ENCODE measurements around the gene AMPH.

Gene AMPH

DNA sequence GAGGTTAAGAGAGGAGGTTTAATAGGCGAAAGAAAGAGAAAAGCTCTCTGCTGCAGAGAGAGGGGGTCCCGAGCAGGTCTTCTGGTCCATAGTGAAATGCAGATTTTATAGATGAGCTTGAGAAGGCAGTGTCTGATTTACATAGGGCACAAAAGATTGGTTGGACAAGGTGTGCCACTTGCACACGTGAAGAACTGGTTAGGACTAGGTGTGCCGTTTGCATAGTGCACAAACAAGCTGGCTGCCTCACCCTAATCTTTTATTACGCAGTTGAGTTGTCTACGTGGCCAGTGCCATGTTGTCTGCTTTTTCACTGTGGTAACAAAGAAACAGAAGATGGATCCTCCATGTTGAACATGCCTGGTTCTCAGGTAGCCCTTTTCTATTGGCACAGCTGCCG, 82.6 kb downstream of the AMPH start:
- H3K4me3 ChIP-seq (ENCODE audit: low read depth, low read length) = no peak overlapping the region

DNA sequence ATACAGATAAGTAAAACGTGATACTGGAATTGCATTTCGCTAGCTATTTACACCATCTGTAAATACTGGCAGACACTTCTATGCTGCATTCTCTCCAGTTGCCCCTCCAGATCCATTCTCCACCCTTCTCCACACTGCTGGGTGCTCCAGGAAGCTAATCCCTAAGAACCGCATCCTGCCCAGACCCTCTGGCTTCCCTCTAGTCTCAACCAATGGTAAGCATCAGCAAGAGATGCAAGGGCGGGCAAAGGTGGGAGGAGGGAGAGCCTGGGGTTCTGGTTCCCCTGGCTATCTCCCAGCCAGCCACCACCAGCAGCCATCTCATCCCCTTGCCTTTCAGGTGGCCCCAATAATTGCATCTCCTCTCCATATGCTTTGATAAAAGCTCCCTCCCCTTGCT, 84.4 kb downstream of the AMPH start:
- no peak overlapping the region for H3K4me3 ChIP-seq (ENCODE audit: low read depth, low read length)

DNA sequence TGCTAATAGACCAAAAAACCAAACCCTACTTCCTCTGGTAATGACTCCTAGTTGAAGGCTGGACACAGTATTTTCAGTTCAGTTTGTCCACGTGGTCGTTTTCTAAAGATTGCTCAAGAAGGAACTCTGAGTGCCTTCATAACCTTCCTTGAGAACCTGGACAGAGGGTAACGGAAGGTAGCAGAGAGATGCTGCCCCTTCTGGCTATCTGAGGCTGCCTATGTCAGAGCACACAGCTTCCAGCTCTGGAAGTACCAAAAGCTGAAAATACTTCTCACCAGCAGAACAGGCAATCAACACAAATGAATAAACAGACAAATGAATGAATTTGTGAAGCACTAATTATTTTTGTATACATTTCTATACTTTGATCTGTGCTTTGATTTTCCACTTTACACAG, 85.2 kb downstream of the AMPH start:
- no peak overlapping the region for H3K4me3 ChIP-seq (ENCODE audit: low read depth, low read length)

DNA sequence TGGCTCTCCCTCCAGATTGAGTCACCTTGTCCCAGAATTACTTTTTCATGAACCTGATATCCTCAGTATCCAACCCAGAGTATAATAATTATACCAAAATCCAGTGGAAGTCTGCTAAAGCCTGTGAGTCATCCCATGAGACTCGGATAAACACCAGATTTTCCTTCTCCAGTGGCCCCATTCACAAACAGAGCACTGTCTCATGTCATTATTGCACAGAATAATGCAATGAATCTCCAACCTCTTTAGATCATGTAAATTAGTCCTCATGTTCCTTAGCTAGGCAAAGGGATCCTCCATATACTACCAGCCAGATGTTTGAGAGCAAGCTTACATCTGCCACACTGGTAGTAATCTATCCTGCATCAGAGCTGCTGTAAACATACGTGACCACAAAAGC, 89.0 kb downstream of the AMPH start:
- no peak overlapping the region for H3K4me3 ChIP-seq (ENCODE audit: low read depth, low read length)

DNA sequence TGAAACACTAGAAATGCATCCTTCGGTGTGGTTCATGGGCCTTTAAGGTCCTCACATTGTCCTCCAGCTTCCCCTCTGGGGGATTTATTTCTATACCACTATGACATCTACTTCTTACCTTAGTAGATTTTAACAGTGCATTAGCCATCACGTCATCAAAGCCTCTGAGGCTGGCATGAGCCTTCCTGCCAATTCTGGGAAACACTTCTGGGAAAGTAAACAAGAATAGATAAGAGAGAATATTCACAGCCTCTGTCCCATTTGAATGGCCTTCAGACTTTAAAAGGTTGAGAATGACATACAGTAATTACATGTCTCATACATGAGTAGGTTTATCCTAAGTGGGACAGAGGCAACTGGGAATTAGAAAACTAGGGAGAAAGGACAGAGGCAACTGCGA, 89.7 kb downstream of the AMPH start:
- H3K4me3 ChIP-seq (ENCODE audit: low read depth, low read length) = no peak overlapping the region

DNA sequence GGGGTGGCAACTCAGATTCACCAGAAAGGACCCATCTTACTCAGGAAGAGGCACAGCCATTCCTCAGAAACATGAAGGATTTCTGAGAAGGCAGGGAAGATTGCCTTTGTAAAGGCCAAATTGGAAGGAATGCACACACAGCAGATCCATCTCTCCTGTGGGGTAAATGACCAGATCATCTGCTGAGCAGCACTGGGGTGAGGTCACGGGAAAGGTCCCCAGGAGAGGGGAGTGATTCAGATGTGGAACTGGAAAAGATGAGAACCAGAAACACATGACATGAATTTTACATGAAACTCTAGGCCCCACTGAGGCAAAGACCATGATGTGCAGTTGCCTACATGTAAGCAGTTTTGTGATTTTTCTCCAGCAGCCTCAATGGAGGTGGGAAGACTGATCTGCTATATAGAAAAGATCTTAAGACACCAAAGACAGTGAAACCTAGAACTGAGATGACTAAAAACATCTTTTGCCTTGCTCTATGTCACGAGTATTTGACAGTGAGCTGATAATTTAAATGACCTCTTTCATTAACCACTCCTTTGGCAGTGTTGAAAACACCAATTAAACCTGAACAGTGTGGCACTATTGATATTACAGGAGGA, 91.6 kb downstream of the AMPH start:
- no peak overlapping the region for H3K4me3 ChIP-seq (ENCODE audit: low read depth, low read length)

DNA sequence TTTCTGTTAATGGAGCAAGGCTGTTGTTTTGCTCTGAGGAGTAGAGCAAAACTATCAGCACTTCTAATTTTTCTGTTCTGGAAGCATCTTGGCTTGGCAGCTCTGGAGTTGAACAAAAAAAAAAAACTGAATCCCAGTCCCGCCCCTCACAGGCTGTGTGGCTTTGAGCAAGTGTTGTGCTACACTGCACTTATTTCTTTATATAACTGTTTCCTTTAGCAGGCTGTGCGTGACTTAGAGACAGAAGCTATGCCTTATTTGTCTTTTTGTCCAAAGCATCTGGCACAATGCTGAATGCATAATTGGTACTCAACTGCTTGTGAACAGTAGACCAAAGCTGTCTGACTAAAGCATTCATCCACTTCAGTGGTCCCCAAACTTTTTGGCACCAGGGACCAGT, 96.1 kb downstream of the AMPH start:
- no peak overlapping the region for H3K4me3 ChIP-seq (ENCODE audit: low read depth, low read length)

DNA sequence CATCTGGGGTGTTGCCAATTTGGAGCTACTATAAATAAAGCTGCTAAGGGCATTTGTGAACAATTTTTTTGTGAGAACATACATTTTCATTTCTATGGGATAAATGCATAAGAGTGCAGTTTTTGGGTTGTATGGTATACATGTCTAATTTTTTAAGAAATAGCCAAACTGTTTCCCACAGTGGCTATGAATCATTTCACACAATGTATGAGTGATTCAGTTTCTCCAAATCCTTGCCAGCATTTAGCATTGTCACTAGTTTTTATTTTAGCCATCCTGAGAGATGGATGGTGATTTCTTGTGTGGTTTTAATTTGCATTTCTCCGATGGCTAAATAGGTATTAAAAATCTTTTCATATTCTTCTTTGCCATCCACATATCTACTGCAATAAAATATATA, 105.3 kb downstream of the AMPH start:
- no peak overlapping the region for H3K4me3 ChIP-seq (ENCODE audit: low read depth, low read length)

DNA sequence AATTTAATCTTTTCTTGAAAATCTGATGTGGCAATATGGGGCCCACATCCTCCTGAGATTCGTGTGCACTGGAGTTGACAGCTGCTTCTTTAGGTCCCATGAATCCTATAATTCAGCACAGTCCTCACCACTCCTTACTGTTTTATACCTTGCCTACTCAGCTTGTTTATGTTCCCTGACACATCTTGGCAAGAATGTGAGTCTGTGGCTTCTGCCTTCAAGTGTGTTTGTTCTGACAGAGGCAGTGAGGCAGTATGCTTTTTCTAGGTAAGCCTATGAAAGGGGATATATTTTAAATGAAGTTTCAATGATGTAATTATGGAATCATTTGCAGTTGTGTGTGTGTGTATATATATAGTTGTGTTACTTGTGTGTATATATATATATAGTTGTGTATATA, 106.4 kb downstream of the AMPH start:
- no peak overlapping the region for H3K4me3 ChIP-seq (ENCODE audit: low read depth, low read length)

DNA sequence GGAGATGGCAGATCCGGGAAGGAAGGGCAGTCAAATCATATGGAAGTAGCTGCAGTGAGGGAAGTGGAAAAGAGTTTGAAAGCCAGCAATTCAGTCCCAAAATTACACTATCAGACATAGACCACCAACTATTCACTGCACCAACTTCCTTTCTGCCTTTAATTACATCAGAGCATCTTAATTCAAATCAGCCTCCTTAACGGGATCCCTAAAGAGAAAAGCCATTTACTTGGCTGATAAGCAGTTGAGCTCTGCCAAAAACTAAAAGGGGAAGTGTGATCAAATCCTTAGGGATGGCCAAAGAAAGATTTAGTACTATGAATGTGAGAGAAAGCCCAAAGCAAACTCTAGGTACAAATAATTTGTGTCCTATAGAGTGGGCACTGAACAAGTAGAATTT, 110.4 kb downstream of the AMPH start:
- H3K4me3 ChIP-seq (ENCODE audit: low read depth, low read length) = no peak overlapping the region

DNA sequence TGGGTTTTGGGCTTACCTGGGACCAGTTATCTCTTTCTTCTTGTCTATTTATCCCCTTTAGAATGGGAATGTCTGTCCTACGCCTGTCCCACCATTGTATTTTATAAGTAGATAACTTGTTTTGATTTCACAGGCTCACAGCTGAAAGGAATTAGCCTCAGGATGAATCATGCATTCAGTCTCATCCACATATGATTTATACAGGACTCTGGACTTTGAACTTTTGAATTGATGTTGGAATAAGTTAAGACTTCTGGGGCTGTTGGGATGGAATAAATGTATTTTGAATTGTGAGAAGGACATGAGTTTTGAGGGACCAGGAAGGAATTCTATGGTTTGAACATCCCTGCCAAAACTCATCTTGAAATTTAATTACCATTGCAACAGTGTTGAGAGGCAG, 112.6 kb downstream of the AMPH start:
- H3K4me3 ChIP-seq (ENCODE audit: low read depth, low read length) = no peak overlapping the region

DNA sequence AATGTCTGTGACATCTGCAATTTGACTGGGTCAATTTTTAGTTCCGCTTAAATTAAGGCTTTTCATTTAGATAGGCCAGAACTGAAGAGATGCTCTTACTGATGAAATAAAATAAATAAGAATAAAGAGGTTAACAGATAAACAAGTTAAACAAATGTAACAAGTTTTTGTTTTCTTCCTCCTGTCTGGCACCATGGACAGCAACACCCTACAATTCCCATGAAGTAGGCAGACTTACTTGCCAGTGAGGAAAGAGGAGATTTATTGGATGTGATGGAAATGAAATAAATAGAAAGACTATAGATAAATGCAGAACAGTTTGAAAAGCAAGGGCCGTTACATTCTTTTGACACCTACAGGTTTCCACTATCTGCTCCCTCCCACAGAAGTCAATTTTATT, 118.5 kb downstream of the AMPH start:
- no peak overlapping the region for H3K4me3 ChIP-seq (ENCODE audit: low read depth, low read length)

DNA sequence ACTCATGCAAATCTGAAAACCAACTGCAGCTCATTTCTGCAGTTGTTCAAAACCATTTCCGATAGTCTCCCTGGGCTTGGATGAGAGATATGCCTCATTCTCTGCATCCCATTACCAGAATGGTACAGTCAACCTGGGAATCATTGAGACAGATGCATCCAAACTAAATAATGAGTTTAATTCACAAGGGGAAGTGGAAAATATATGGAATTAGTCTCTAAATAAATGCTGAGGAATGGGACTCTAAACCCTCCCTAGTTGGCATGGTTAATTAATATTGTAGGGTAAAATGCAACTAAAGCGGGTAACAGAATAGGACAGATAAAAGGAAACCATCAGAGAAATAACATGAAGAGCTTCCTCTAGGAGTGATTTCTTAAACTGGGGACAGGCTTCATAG, 118.9 kb downstream of the AMPH start:
- H3K4me3 ChIP-seq (ENCODE audit: low read depth, low read length) = no peak overlapping the region

DNA sequence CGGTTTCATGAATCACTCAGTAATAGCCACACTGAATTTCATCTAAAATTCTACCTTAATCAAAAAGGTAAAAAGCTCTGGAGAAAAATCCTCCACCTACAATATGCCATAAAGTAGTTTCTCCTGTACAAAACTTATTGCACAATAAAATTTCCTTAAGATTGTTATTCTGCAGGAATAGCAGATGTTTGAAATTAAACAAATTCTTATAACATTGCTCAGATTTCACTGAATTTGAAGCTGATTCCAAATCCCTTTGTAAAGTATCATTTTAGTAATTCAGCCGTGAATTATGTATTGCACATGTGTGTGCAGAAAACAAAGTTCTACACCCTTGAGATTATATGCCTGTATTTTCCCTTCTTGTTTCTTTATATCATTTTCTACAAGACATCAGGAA, 123.8 kb downstream of the AMPH start:
- H3K4me3 ChIP-seq (ENCODE audit: low read depth, low read length) = no peak overlapping the region

DNA sequence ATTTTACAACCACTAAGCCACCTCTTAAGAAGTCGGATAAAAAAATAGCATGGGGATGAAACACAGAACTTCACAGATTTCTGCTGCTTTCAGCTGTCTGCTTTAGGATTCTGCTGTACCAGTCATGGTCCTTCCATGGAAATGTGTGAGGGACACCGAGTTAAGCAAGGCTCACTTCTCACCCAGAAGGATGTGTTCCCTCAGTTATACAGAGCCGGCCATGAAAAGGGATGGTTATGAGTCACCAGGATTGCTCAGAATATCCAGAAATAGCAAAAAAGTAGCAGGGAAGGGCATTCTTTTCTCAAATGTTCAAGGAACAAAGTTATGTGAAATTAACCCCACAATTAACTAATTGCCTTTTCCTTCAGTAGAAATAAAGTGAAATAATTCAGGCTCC, 124.4 kb downstream of the AMPH start:
- no peak overlapping the region for H3K4me3 ChIP-seq (ENCODE audit: low read depth, low read length)

DNA sequence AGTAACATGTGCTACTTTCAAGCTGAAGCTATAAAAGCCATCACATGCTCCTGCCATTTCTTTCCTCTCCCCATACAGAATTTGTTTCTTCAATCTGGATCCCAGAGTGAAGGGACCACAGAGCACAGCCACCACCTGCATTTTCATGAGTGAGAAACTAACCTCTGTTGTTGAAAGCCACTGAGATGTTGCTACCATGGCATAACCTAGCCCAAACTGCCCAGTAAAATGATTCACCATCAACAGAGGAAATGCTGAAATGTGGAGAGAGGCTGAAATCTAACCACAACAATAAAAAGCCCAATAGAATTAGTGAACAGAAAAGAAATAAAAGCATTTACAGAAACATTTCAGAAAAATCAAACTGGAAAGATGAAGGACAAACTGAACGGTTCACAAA, 125.2 kb downstream of the AMPH start:
- H3K4me3 ChIP-seq (ENCODE audit: low read depth, low read length) = no peak overlapping the region

DNA sequence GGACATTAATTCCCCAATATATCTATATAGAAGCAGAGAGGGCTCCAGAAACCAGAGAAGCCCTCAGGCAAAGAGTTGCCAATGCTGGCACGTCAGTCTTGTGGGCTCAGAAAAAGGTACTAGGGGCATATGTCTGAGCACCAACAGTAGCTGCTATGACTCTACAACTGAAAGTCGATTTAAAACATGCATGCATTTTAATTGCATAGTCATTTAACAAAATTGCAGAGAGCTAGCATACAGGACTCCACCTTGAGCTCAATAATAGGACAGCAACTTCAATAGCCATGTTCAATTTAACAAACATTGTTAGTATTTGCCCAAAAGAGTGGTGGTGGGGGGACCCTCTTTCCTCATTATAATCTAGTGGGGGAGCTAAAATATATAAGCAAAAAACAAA, 126.5 kb downstream of the AMPH start:
- no peak overlapping the region for H3K4me3 ChIP-seq (ENCODE audit: low read depth, low read length)

DNA sequence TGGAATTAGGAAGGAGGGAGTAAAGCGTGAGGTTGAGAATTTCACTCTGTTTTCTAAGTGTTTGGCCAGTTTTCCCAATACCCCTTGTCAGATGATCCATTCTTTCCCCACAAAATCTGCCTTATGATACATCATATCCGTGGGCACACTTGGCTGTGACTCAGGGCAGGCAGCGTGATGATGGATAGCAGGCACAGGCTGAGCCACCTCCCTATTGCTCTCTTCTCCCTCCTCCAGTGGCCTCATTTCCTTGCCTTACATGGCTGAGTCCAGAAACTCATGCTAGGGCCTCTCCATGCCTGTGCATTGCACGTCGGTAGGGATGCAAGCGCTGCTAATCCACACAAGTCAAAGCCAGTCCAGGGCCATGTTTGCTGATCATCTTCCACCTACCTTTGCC, 128.3 kb downstream of the AMPH start:
- no peak overlapping the region for H3K4me3 ChIP-seq (ENCODE audit: low read depth, low read length)

DNA sequence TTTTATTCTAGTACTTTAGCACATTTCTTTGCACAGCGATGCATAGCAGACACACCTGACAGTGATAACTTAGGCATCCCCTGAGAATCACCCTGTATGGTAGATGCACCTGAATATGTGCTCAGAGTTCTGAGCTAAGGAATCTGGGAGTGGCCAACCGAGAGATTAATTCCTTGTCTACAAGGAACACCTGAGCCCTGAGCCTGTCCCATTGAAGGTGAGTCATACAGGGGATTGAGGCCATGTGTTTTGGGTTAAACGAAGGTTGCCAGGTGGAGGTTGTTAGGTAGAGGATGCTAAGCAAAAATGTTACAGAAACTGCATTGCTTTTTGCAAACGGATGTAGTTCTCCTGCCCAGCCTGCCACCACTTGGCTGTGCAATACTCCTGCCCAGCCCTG, 128.9 kb downstream of the AMPH start:
- no peak overlapping the region for H3K4me3 ChIP-seq (ENCODE audit: low read depth, low read length)

DNA sequence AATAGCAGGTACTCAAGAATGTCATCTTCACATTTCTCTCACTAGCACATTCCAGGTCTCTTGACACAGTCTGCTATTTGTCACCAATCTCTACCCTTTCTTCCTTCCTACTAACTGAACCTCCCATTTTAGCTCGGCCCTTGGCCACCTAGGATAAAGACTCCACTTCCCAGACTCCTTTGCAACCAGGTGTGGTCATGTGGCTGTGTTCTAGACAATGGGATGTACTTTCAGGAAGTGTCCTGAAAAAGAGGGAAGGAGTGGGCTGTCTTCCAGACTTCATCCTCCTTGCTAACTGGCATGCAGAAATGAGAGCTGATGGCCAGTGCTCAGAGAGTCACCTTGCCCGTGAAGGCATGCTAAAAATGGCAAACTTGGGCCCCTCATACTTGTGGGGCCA, 139.2 kb downstream of the AMPH start:
- no peak overlapping the region for H3K4me3 ChIP-seq (ENCODE audit: low read depth, low read length)

DNA sequence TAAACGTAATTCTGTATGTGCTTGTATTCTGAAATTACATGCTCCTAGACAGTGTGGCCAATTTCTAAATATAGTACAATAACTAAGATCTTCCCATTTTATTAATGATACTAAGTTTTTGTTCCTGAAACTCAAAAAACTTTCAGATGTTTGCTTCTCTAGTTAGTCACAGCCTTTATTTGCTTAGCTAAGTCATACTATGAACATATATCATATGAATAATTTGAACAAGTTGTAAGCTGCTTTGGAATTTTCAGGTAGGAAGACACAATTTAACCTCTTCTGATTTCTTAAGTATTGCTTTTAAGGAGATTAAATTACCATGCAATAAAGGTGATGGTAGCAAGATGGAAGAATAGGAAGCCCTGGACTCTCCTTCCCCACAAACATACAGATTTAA, 148.7 kb downstream of the AMPH start:
- H3K4me3 ChIP-seq (ENCODE audit: low read depth, low read length) = no peak overlapping the region

DNA sequence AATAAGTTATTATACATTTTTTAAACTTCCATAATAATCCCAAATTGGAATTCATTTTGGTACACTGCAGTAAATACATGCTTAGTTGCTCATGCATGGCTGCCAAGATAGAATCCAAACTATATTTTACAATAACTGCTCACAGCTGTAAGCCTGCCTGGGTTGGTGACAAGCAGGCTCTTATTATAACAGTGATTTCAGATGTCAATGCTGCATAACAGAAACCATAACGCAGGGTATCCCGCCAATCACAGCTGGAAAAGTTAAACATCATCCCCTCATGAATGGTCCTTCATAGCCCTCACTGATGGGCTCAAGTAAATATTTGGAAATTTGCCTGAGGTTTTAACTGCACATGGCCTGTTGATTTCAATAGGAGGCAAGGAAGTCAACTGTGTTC, 149.8 kb downstream of the AMPH start:
- no peak overlapping the region for H3K4me3 ChIP-seq (ENCODE audit: low read depth, low read length)

DNA sequence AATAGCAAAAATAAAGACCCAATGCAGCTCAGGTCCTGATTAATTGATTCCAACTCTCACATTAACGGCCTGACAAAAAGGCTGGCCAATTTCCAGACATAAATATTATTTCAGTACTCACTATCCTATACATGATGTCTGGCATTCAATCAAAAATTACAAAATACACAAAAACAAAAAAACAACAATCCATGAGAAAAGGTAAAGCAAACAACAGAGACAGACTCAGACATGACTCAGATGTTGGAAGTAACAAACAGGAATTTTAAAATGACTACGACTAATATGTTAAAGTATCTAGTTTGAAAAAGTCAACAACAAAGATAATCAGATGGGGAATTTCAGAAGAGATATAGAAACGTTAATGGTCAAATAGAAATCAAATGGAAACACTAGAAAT, 152.8 kb downstream of the AMPH start:
- no peak overlapping the region for H3K4me3 ChIP-seq (ENCODE audit: low read depth, low read length)

DNA sequence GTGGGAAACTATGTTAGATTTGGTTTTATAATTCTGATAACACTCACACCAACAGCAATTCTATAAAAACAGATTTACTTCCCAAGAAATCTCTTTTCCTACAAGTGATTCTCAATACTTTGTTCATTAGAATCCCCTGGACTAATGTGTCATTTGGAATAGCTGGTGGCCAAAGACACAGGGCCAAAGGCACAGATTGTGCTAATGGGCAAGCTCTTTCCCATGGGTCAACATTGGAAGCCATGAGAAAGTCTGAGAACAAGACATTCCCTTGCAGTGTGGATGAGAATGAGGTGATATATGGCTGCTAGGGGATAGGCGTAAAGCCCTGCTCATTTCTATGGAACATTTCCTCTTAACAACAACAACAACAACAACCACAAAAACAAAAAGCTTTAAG, 153.8 kb downstream of the AMPH start:
- no peak overlapping the region for H3K4me3 ChIP-seq (ENCODE audit: low read depth, low read length)

Measured in iPS-11a (cell line).